ENCODE measurements around the gene C1orf116.

Gene C1orf116

DNA sequence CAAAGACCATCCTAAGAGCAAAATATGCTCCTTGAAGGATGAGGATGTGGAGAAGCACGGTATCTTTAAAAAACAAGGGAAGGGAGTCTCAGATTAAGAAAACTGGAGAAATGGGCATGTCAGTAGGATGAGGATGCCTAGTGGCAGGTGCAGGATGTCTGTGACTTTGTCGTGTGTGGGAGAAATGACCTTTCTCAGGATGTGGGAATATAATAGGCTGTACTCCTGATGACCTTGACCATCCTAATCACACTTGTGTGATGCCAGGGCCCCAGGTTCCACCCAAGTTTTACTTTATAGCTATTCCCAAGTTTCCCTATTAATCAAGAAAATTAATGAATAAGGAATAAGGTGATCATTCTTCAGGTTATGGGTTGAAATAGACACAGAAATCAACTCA is 12.9 kb downstream of the C1orf116 start:
- DNase-seq (ENCODE audit: low read depth), result no peak

DNA sequence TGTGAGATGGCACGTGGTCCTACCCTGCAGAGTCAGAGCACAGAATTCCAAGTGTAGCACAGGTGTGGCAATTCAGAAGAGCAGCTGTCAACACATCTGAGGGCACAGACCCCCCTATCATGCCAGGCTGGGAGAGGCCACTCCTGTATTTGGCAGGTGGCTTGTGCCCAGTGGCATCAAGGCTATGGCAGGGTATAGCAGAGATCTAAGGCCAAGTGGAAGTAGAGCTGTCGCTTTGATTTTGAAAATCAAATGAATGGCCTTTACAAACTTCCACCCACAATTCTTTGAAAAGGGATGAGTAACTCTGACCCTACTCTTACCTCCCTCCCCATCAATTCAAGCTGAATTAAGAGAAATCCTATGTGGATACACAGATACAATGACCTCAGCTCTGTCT is 13.4 kb downstream of the C1orf116 start:
- DNase-seq (ENCODE audit: low read depth), result no peak

DNA sequence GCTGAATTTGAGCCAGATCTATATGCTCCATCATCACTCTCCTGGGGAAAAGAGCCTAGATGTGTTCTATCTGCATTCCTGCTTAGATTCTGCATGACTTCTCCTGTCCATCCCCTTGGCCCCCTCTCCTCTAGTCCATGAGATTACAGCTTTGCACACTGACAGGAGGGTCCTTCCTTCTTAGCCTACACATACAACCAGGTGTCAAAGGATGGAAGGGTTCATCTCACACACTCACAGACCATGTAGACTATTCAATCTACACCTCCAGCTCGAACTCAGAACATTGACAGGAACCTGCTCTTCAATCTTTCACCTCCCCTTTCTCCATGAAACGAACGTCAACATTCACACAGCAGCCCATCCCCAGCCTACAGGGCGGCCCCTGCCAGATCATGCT is 13.8 kb downstream of the C1orf116 start:
- no peak for DNase-seq (ENCODE audit: low read depth)

DNA sequence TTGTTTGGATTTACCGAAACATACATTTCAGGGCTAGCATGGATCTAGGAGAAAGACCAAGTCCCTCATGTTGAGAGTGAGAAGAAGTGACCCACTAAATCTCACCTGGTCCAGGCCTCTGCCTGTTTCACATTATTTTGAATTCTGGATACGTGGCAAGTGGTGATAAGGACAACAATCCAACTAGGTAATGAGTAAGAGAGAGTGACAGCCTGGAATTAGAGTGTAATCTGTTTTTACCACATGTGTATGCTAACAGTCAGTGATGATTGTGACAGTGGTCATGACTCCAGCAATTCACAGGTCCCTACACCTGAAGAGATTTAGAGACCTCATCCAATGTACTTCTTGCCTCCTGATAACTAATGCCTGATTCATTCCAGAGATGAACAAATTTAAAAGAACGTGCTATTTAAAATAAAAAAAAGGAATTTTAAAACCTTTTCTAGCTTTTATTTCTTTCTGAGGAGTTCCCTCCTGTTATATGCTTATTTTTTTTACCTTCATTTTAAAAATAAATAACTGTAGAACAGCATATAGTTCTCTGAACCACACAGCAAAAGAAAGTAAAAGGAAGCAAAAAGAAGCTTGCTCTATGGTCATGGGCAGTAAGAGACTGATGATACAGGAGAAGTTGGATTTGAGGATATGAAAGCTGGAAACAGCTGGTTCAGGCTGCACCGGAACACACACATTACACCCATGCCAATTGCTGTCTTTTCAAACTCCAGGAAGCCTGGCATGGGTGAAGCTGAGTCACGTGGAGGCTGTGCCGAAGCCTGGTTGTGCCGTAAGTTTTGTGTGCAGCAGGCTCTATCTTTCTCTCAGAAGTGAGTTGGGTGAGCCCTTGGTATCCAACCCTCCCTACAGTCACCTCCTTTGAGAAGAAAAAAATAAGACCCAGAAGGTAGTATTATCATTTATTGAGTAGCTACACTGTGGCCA is 14.7 kb downstream of the C1orf116 start:
- no peak for DNase-seq (ENCODE audit: low read depth)

DNA sequence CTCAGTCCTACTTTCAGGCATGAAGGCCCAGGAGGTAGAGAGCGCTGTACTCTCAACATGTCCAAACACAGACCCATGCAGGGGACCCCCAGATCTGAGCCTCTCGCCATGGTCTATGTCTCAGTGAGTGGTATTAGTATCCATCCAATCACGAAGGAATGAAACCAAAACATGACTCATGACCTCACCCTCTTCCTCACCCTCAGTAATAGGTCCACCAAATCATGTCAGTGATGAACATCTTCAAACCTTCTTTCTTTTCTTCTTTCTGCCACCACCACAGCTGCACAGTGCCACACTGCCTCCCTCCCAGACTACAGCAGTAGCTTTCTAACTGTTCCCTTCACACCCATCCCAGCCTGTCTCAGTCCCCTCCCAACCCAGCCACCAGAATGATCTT is 16.8 kb downstream of the C1orf116 start:
- DNase-seq (ENCODE audit: low read depth), result no peak

DNA sequence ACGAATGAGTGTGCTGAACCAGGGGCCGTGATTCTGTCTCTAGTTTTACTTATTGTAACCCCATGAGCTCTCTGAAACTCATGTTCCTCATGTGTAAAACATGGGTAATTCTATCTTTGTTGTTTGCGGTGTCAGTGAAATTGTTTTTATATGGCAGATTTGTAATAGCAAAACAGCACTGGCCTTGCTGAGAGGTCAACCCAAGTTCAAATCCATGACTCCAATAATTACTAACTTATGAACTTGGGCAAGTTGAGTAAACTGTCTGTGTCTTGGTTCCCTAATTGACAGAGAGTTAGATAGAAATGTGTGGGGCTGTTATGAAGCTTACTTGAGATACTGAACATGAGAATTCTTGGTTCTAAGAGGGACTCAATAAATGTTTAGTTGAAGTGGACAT is 17.8 kb downstream of the C1orf116 start:
- DNase-seq (ENCODE audit: low read depth), result no peak

DNA sequence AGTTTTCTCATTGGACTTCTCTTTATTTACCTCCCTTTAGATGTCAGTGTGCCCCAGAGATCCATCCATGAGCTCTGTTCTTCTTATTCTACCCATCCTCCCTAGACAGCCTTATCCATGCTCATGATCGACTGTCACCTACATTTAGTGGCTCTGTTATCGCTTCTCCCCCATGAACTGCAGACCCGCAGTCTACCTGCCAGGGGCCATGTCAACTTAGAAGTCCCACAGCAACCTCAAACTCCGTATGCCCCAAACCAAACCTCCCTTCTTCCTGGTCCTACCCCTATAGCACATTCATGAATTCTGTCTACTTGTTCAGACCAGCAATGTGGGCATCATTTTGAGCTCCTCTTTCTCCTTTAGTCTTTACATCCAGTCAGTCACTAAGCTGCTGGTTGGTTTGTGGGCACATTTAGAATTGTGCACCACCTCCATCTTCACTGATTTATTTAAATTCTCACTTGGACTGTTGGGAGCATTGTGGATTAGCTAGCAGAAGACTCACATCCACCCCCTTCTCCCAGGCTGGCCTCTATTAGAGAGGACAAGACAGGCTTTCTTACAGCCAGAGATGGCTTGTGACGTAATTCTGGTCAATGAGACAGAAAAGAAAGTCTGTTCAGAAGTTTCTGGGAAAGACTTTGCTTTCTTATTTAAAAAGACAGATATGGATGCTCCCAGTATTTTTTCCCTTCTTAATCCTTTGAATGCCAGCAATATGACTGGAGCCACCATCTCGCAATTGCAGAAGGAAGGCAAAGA is 19.1 kb downstream of the C1orf116 start:
- no peak for DNase-seq (ENCODE audit: low read depth)

DNA sequence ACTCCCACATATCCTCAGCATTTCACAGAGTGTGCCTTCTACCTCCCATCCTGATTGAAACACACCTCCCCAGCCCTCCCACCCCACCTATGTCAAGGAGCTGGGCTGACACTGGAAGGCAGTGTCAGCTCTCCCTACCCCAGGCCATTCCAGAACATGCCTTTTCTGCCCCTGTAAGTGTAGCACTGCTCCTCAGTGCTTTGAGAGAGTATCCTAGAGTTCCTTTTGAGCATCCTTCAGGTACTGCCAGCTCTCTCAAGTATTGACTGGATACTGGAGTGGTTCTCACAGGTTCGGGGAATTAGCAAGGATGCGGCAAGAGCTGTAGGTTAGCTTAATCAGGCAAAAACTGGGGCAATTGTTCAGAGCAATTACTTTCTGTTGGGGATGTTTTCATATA is 21.8 kb downstream of the C1orf116 start:
- DNase-seq (ENCODE audit: low read depth), result no peak

DNA sequence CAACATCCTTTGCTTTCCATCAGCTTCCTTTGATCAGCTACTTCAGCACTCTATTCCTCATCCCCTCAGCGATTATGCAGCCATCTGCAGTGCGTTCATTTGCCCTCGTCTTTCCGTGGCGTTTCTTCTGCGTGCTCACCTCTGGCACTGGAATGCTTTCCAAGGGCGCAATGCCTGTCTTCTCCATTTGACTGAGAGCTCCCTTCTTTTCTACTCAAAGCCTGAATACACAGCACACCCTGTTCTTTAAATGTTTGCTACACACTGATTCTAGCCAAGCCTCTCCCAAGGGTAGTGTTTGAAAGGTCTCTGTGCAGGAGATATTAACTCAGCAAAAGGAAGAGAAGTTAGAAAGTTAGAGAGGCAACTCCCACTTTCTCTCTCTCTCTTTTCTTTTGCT is 22.6 kb downstream of the C1orf116 start:
- no peak for DNase-seq (ENCODE audit: low read depth)

DNA sequence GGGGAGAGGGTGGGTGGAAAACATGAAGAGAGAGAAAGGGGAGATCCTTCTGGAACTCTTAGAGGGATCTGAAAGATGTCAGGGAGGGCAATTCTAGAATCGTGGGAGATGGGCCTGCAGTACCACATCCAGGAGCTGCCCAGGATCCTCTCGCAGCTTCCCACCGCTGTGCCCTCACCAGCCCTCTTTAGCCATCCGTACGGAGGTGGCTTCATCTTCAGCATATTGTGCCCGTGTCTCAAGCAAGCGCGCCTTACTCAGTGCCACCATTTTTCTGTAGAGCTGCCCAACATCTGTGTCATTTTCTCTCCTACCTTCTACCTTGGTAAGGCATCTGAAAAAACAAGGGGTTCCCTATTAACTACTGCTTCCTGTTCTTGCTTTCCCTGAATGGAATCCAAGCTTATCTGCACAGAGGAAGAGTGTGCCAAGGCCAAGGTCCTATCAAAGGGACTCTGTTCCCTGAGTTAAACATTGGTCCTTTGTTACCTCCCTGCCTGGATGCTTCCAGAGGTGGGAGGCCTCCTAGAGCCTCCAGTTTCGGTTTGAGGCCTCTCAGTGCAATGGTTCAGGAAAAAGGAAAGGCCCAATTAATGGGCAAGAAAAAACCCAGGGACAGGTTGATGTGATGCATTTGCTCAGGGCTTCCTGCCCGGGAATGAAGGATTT is 23.2 kb downstream of the C1orf116 start:
- no peak for DNase-seq (ENCODE audit: low read depth)

DNA sequence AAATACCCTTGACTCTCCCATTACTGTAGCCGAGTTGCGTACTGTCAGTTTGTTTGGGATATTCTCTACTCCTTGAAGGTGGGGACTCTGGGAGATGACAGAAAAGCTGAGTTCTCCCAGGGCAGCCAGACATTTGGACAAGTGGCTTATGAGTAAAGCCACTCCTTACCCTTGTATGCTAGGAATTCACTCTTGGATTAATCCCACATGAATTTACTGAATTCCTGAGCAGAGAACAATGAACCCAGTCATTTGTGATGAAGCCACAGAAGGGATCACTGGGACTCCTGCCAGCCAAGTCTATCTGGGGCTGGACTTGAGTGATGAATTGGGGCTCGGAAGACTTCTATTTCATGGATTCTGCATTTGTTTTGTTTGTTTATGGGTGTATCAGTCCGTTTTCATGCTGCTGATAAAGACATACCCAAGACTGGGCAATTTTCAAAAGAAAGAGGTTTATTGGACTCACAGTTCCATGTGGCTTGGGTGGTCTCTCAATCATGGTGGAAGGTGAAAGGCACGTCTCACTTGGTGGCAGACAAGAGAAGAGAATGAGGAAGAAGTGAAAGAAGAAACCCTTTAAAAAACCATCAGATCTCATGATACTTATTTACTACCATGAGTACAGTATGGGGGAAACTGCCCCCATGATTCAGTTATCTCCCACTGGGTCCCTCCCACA is 25.1 kb downstream of the C1orf116 start:
- DNase-seq (ENCODE audit: low read depth), result peak; percentile 97

DNA sequence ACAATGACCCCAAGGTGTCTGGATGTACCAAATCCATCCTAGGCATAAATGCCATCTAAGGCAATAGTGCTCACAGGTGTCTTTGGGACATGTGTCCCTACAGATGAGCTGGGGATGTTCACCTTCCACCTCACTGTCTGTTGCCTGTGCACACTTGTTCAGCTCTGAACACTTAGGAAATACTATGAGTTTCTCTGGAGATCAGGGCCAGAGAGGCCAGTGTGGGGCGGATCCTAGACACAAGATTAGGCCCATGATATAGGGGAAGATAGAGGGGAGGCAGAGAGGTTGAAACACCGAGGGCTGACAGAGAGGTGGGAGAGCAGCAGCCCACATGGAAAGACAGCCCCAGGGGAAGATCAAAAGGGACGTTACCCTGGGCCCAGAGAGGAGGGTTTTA is 25.6 kb downstream of the C1orf116 start:
- no peak for DNase-seq (ENCODE audit: low read depth)

DNA sequence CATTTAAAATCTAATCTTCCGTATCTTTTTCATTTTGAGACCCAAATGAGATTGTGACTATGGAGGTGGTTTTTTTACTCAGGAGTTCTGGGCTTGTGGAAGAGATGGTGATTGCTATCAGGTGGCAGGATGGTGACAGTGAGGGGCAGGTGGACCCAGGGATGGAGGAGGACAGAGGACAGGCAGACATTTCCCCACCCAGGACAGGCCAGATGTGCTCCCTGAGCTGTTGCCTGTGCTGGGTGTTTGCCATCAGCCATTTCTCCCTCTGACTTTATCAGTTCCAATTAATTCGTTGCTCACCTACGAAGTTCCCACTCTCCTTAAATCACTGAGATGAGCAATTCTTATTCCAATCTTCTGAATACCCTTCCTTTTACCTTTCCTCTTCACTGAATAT is 26.5 kb downstream of the C1orf116 start:
- DNase-seq (ENCODE audit: low read depth), result no peak

DNA sequence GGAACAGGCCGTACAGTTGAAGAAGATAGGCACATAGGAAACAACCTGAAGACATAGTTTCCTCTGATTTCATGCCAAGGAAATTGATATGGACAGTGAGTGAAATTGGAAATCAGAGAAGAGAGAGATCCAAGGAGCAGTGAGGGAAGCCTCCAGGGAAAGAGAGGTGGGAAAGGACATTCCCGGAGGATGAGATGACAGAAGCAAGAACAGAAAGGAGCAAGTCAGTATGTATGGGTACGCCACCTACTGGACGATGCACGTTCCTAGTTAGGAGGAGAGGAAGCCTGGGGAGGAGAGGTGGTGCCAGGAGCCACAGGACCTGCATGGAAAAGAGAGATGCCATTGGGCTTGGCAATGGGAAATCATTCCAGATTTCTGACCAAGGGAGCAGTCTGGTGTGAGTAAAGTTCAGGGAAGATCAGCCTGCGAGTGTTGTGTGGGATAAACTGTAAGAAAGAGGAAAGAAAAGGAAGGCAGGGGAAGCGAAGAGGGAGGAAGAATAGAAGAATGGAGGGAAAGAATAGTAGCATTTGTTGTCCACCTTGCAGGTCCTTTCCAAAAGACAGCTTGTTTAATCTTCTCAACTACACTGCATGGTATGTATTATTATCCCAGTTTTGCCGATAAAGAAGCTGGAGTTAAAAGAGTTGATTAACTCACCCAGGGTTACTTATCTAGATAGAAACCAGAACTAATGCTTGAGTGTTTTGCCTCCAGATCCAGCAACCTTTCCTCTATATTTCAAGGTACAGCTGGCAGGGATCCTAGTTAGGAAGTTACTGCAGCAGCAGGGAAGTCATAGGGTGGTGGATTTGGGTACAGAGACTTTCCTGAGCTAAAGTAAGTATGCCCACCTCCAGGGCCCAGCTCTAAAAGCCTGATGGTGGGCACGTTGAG is 27.4 kb downstream of the C1orf116 start:
- peak; percentile 86 for DNase-seq (ENCODE audit: low read depth)

DNA sequence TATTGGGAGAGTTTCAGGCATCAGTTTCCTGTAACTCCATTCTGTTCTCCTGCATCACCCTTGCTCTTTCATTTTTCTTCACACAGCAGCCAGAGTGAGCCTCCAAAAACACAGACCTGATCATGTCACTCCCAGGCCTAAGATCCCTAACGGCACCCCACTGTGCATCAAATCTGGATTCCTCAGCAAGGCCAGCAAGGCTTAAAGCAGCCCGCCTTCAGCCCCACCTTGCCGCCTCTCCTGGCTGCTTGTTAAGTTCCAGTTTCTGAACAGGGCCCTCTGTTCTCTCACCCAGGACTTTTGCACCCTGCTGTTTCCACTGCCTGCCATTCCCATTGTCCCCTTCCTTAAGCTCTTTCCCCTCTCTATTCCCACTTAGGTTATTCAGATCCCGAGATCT is 29.3 kb downstream of the C1orf116 start:
- no peak for DNase-seq (ENCODE audit: low read depth)

DNA sequence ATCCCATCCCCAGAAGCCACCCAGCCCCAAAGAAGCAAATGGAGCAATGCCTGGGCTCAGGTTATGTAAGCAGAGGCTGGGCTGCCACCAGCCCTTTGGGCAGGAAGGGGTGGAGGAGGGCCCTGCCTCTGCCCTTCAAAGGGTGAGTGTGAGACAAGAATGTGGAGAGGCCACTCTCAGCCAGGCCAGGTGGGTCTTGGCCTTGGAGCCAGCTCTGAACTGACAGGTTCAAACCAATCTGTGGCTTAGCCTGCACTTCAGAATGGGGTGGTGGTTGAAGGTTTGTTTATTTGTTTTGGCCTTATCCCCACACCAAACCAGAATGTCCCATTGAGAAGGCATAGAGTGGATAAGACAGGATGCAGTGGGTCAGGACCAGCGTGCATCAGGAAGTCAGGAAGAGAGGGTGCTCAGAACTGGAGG is 29.8 kb downstream of the C1orf116 start:
- peak; percentile 50 for DNase-seq (ENCODE audit: low read depth)

DNA sequence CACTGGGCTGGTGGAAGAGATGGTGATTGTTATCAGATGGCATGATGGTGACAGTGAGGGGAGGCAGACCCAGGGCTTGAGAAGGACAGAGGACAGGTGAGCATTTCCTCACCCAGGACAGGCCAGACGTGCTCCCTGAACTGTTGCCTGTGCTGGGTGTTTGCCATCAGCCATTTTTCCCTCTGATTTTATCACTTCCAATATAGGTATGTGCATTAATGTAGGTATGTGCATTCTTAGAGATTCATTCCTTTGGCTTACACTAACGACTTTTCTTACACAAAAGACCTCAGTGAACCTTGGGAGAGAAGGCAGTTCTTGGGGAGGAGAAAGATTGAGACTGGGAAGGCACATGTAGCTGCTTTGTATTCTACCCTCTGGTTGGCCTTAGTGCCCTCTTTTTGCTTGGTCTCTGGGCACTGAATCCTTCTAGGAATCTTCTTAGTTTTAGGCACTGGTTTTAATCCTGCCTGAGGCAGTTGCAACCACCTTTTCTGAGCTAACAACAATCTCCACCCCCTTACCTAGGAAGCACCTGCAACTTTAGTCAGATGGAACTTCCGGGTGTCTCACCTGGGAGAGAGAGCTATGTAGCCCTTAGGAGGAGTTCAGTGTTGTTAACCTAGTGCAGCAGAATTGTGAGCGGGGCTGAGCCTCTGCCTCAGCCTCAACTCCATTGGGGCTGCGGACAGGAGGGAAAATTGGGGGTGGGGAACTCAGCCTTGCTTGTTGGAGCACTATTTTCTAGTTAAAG is 30.9 kb downstream of the C1orf116 start:
- no peak for DNase-seq (ENCODE audit: low read depth)

DNA sequence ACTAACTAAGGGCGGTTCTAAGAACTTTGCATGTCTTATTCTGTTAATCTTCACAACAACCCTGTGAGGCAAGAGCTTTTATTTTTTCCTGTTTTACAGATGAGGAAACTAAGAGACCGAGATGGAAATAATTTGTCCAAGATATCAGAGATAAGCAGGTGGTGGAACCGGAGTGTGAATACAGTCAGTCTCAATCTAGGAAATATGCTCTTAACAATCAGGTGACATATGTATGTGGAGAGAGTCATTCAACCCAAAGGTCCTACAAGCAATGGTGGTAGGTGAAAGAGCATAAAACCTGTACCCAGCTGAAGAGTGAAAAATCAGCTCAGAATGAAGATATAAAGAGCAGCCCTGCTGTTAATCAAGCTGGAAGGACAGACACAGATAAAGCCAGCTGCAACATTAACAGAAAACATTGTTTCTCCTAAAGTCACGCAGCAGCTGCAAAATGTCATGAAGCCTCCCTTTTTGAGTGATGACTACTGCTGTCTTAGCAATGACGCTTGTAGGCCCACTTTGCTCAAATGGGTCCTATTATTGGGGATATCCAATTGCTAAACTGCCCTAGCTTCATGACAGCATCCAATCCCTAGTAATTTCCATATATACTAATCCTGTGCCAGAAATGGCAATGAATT is 31.8 kb downstream of the C1orf116 start:
- no peak for DNase-seq (ENCODE audit: low read depth)

DNA sequence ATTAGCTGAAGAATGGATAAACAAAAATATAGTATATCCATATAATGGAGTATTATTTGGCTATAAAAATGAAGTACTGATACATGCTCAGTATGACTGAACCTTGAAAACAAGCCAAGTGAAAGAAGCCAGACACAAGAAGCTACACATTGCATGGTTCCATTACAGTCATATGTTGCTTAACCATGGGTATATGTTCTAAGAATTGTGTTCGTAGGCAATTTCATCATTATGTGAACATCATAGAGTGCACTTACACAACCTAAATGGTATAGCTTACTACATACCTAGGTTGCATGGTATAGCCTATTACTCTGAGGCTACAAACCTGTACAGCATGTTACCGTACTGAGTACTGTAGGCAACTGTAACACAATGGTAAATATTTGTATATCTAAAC is 33.7 kb downstream of the C1orf116 start:
- no peak for DNase-seq (ENCODE audit: low read depth)

DNA sequence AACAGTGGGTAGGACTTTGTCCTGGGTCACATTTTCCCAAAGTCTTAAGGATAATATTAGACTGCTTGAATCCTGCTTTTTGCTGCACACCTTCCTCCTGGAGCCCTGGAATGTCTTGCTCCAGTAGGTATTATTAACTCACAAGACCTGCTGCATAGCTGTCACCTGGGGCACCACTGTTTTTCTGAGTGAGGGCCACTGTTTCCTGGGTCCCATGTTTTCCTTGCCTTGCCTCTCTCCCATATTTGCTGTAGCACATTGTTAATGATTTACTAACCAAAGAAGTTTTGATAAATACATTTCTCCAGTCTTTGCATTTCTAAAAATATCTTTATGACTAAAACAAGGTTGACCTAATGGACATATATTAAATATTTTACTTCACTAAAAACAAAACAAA is 39.8 kb downstream of the C1orf116 start:
- no peak for DNase-seq (ENCODE audit: low read depth)

Data from EH (cell line).